ENCODE data around the gene C9. TPM values are rescaled to one million over a fixed set of nuclear protein-coding genes. Genes with fewer than 3 reads are reported as not detected.
"Not testable (repeated sequence)": the region's sequence is repeated elsewhere in the genome, so short reads cannot be mapped to it uniquely, and the experiment has no call there.

The C9 gene
- total RNA-seq, 4 donors from 2014 or later, result 0.12 to 1.1 TPM; not detected in 2

DNA sequence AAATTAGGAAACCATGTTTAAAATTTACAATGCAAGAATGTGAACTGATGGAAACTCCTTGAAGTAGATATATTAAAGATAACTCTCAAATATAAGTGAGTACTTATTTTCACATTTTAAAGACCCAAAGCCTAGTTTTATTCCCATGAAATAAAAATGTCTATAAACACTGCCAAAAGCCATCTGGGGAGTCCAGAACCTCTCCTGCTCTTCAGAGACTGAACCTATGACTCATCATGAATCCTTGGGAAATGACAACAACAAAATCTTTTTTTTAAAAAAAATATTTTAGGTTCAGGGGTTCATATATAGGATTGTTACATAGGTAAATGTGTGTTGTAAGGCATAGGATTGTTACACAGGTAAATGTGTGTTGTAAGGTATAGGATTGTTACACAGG lies 111.1 kb downstream of the C9 start:
- no peak for ATAC-seq (ENCODE audit: low FRiP score)
- TF ChIP-seq, protein P1, sequence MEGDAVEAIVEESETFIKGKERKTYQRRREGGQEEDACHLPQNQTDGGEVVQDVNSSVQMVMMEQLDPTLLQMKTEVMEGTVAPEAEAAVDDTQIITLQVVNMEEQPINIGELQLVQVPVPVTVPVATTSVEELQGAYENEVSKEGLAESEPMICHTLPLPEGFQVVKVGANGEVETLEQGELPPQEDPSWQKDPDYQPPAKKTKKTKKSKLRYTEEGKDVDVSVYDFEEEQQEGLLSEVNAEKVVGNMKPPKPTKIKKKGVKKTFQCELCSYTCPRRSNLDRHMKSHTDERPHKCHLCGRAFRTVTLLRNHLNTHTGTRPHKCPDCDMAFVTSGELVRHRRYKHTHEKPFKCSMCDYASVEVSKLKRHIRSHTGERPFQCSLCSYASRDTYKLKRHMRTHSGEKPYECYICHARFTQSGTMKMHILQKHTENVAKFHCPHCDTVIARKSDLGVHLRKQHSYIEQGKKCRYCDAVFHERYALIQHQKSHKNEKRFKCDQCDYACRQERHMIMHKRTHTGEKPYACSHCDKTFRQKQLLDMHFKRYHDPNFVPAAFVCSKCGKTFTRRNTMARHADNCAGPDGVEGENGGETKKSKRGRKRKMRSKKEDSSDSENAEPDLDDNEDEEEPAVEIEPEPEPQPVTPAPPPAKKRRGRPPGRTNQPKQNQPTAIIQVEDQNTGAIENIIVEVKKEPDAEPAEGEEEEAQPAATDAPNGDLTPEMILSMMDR (IDR thresholded peaks at IDR 0.05), result no peak
- no peak for DNase-seq (ENCODE audit: low spot score)

DNA sequence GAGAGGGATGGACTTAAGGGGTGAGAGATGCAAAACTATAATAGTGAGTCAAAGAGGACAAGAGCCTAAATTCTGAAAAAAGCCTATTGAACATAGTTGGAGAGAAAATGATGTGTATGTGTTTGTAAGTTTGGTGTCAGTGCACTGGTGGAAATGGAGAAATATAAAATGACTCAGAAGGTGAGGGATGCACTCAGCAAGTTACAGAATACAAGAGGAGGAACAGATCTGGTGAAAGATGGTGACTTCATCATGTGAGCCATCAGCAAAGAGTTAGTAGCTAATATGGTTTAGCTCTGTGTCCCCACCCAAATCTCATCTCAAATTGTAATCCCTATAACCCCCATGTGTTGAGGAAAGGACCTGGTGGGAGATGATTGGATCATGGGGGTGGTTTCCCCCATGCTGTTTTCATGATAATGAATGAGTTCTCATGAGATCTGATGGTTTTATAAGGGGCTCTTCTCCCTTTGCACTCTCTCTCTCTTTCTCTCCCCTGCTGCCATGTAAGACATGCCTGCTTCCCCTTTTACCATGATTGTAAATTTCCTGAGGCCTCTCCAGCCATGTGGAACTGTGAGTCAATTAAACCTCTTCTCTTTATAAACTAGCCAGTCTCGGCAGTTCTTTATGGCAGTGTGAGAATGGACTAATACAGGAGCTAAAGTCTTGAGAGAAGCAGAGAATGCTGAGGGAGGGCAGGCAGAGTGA lies 114.6 kb downstream of the C9 start:
- ATAC-seq (ENCODE audit: low FRiP score), result no peak
- no peak for DNase-seq (ENCODE audit: low spot score)
- TF ChIP-seq, protein P1 (IDR thresholded peaks at IDR 0.05), result no peak

DNA sequence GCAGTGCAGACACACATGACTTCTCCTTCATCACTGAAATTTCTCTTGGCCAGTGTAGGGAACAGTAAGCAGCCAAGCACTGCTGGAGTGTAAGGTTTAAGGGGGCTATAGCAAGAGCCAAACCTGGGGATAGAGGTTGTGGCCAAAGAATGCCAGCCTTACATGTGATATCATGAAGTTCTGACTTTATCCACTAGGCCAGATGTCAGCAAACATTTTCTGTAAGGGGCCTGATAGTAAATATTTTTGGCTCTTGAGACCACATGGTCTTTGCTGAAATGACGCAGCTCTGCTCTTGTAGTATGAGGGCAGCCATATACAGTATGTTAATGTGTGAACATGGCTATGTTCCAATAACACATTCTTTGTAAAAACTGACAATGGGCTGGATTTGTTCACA lies 115.2 kb downstream of the C9 start:
- no peak for ATAC-seq (ENCODE audit: low FRiP score)
- TF ChIP-seq, protein P1 (IDR thresholded peaks at IDR 0.05), result no peak
- no peak for DNase-seq (ENCODE audit: low spot score)

DNA sequence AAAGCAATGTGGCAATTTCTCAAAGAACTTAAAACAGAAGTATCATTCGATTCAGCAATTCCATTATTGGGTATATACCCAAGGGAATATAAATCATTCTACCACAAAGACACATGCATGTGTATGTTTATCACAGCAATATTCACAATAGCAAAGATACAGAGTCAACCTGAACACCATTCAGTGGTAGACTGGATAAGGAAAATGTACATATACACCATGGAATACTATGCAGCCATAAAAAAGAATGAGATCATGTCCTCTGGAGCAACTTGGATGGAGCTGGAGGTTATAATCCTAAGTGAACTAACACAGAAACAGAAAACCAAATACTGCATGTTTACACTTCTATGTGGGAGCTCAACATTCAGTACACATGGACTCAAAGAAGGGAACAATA lies 123.5 kb downstream of the C9 start:
- TF ChIP-seq, protein P1 (IDR thresholded peaks at IDR 0.05), result no peak
- ATAC-seq (ENCODE audit: low FRiP score) (no peak), DNase-seq (ENCODE audit: low spot score) (no peak)

DNA sequence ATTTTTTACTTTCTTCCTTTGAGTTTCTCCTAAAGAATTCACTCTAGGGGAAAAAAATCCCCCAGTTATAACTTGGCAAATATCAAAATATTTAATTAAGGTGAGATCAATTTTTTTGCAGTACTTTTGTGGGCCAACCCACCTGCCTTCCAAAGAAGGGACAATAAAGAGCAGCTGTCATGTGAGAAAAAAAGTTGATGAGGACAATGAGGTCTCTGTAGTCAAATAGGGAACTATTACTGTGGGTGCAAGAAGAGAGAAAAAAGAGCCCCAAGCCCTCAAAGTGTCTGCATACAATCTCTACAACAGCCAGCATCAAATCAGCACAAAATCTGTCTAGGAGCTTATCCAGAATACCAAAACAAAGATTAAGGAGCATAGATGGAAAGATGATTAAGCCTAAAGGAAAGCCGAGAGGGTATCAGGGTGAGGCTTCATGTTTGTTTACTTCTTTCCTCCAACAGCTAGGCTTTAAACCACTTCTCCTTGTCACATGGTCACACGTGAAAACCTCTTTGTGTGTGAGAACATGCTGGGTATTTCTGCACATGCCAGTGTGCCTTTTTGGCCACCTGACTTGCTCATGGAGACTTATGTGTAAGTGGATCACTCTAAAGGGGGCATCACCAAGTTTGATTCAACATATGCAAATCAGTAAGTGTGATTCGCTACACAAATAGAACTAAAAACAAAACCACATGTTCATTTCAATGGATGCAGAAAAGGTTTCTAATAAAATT lies 125.8 kb downstream of the C9 start:
- TF ChIP-seq, protein P1 (IDR thresholded peaks at IDR 0.05), result no peak
- ATAC-seq (ENCODE audit: low FRiP score) (no peak), DNase-seq (ENCODE audit: low spot score) (no peak)

DNA sequence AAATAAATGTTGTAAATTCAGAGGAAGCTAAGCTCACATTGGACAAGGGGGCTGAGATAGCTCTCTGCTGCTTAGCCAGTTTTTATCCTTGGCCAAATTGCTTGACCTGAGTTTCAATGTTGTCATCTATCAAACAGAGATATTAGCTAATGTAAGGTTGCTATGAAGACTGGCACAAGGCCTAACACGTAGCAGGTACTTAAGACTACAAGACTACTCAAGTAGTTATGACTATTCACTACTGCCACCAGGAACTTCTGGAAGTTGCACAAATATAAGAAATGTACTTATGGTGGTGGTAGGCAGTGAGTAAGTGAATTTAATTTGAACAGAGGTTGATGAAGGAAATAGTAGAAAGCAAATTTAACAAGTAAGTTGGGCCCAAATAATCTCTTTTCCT lies 127.6 kb downstream of the C9 start:
- no peak for ATAC-seq (ENCODE audit: low FRiP score)
- no peak for DNase-seq (ENCODE audit: low spot score)
- TF ChIP-seq, protein P1 (IDR thresholded peaks at IDR 0.05), result no peak

DNA sequence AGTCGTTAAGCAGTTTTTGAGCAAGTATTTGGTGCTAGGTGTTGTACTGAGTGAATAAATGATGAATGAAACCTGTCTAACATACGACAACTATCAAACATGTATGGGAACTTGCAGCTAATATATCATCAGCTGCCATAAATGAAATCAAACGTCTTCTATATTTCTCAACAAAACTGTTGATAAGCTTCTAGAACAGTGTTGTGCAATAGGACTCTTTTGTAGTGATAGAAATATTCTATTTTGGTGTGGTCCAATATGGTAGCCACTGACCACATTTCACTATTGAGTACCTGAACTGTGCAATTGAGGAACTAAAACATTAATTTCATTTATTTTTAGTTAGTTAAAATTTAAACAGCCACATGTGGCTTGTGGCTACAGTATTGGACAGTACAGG lies 128.6 kb downstream of the C9 start:
- TF ChIP-seq, protein P1 (IDR thresholded peaks at IDR 0.05), result no peak
- no peak for DNase-seq (ENCODE audit: low spot score)
- ATAC-seq (ENCODE audit: low FRiP score), result no peak

DNA sequence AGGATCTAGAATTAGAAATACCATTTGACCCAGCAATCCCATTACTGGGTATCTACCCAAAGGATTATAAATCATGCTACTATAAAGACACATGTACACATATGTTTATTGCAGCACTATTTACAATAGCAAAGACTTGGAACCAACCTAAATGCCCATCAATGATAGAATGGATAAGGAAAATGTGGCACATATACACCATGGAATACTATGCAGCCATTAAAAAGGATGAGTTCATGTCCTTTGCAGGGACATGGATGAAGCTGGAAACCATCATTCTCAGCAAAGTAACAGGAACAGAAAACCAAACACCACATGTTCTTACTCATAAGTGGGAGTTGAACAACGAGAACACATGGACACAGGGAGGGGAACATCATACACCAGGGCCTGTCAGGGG lies 129.8 kb downstream of the C9 start:
- not testable (repeated sequence) for DNase-seq (ENCODE audit: low spot score); ATAC-seq (ENCODE audit: low FRiP score)
